Spleen (tissue), 11 donors: ENCODE results near the gene AMBRA1. TPM values are rescaled to one million over a fixed set of nuclear protein-coding genes. Genes with fewer than 3 reads are reported as not detected.
"Not testable (repeated sequence)": the region's sequence is repeated elsewhere in the genome, so short reads cannot be mapped to it uniquely, and the experiment has no call there.

ENCODE experiments used
- DNase-seq: peaks from one replicate; pipeline ENCODE4 v3.0.0-alpha.2; 2020
- H3K27ac ChIP-seq, 8 donors: fragments of 200-600 bp; sonication (generic) in 7 of 8; 1 replicate in 4 of 8; 2 replicates in 4 of 8; pipeline versions ENCODE4 v1.5.0 to v1.8.0; 2016 to 2021; ENCODE audit warnings: inconsistent platforms in 4 of 8, mild to moderate bottlenecking in 4 of 8, moderate library complexity in 1 of 8
- H3K27me3 ChIP-seq, 7 donors: fragments of 200-600 bp; sonication (generic) in 6 of 7; replicated peaks in 1 of 7; 1 replicate in 4 of 7; 2 replicates in 3 of 7; pipeline versions ENCODE4 v1.5.0 to v1.8.0; 2016 to 2021; ENCODE audit warnings: inconsistent platforms in 3 of 7, mild to moderate bottlenecking in 1 of 7
- H3K36me3 ChIP-seq, 6 donors: fragments of 200-600 bp; sonication (generic) in 5 of 6; 1 replicate in 4 of 6; 2 replicates in 2 of 6; pipeline versions ENCODE4 v1.5.0 to v1.8.0; 2016 to 2021; ENCODE audit warnings: inconsistent platforms in 2 of 6
- H3K4me1 ChIP-seq, 6 donors: fragments of 200-600 bp; sonication (generic) in 5 of 6; 1 replicate in 3 of 6; 2 replicates in 3 of 6; pipeline versions ENCODE4 v1.5.0 to v1.8.0; 2016 to 2021; ENCODE audit warnings: inconsistent platforms in 3 of 6
- H3K4me3 ChIP-seq, 8 donors: fragments of 200-600 bp; sonication (generic) in 7 of 8; 1 replicate in 4 of 8; 2 replicates in 4 of 8; pipeline versions ENCODE4 v1.5.0 to v1.8.0; 2016 to 2021; ENCODE audit warnings: inconsistent platforms in 4 of 8, mild to moderate bottlenecking in 4 of 8, moderate library complexity in 2 of 8
- H3K9me3 ChIP-seq, 8 donors: fragments of 200-600 bp; sonication (generic) in 7 of 8; 1 replicate in 4 of 8; 2 replicates in 4 of 8; pipeline versions ENCODE4 v1.5.0 to v1.8.0; 2016 to 2021; ENCODE audit warnings: inconsistent platforms in 4 of 8
- CTCF ChIP-seq, 11 experiments: fragments of 200-600 bp in 7 of 11; fragments of 450-650 bp in 4 of 11; sonication (generic) in 4 of 11; IDR thresholded peaks in 8 of 11; conservative IDR thresholded peaks in 3 of 11; 1 replicate in 7 of 11; 2 replicates in 4 of 11; pipeline versions ENCODE4 v1.4.0 to v1.8.0; 2016 to 2021; ENCODE audit warnings: antibody characterized with exemption in 11 of 11, inconsistent platforms in 4 of 11, mild to moderate bottlenecking in 1 of 11
- POLR2AphosphoS5 ChIP-seq, 3 donors: sonication (generic); formaldehyde crosslinking; IDR thresholded peaks; one replicate each; pipeline ENCODE4 v1.5.1; 2017; ENCODE audit warnings: antibody characterized with exemption in 3 of 3
- WGBS, 5 donors: extraction: QIAGEN DNeasy Blood & Tissue Kit in 3 of 5; methylation state at CpG; one replicate each; pipeline versions ENCODE4 v1.1.5 to v1.1.7; 2013 to 2018; 5-methylcytosine and 5-hydroxymethylcytosine counted together
- intact Hi-C: fragments of 100-400 bp; cut with DNase I; formaldehyde crosslinking; loops from one replicate; pipeline ENCODE4 v1.15.0; 2023; ENCODE audit warnings: low total_unique reads
- polyA plus RNA-seq, 3 donors: library from polyadenylated mRNA; stranded (reverse); fragments of 200-250 nt; gene quantifications; one replicate each; pipeline ENCODE4 v1.2.1, GENCODE V29; 2013
- total RNA-seq, 7 donors: library from RNA; depleted of rRNA in 3 of 7; stranded (reverse); fragments of >200 nt in 3 of 7; fragmentation: NEBNext Ultra II Directional in 4 of 7; extraction: Animal tissue kit (Norgen Biotek cat#: 25700) in 4 of 7; gene quantifications; one replicate each; pipeline versions ENCODE4 v1.1.0 to v1.2.1, GENCODE V29; 2016 to 2021
- donor health status: healthy with polysubstance abuse.
- donor health status: DM: no; HTN: no; CAD: no; lungs with moderate emphysema.
- donor health status: DM: no; HTN: no; CAD: no.
- donor health status: Bipolar disorder and iron deficiency.
- donor health status: healthy.
- donor health status: DM: no; HTN: no; CAD: no.
- donor health status: DM: yes; HTN: yes; CAD: no.

The AMBRA1 gene
- total and polyA plus RNA-seq, 10 donors: 3.6 to 54.6 (median 37.7) TPM

- intact Hi-C loops: loop anchor here (10.0 kb wide), 1 partner anchor 214 kb away; the partner anchor contains the start of gene AMBRA1
- H3K4me3 ChIP-seq: peak overlapping the region; percentile 58 to 85 (median 63)
- H3K27ac ChIP-seq: peak overlapping the region; percentile 60 to 85 (median 82)
- peaks cover 7 to 69% (median 37%) of the 10 kb centered on the region in 6 donors for H3K4me1 ChIP-seq
- H3K36me3 ChIP-seq: peaks cover 4 to 40% (median 24%) of the 10 kb centered on the region in 6 donors
- 0 to 1% (median 1%) methylated on average over 28 to 45 of the region's 45 CpGs for WGBS, 5 donors
- no peaks in the 10 kb centered on the region for H3K9me3 ChIP-seq
- DNase-seq: peak; percentile 92
- H3K27me3 ChIP-seq: peaks cover 0 to 49% (median 14%) of the 10 kb centered on the region in 7 donors
- TF ChIP-seq POLR2AphosphoS5 (IDR thresholded peaks at IDR 0.05) (peak; percentile 52 to 80 (median 67)), CTCF (IDR thresholded peaks at IDR 0.05 in 8 of 11, conservative IDR thresholded peaks at IDR 0.05 in 3 of 11) (no peak)
These were observed 213.3 kb downstream of the AMBRA1 start for GRCh38 chr11:46380340-46381047.

GRCh38 chr11:46379482-46380293 is 214.1 kb downstream of the AMBRA1 start:
- peaks cover 0 to 40% (median 14%) of the 10 kb centered on the region in 7 donors for H3K27me3 ChIP-seq
- 43 to 83% (median 73%) methylated on average over 8 to 35 of the region's 36 CpGs for WGBS, 5 donors
- peak overlapping the region; percentile 60 to 85 (median 82) for H3K27ac ChIP-seq
- peaks cover 4 to 44% (median 32%) of the 10 kb centered on the region in 6 donors for H3K36me3 ChIP-seq
- not testable (repeated sequence) for H3K9me3 ChIP-seq
- peak overlapping the region in 4 of 8 donors; percentile 58 to 85 (median 68) for H3K4me3 ChIP-seq
- TF ChIP-seq POLR2AphosphoS5 (IDR thresholded peaks at IDR 0.05): peak; percentile 30 to 76 (median 31)
- H3K4me1 ChIP-seq: peaks cover 7 to 63% (median 37%) of the 10 kb centered on the region in 6 donors
- DNase-seq: peak; percentile 83
- intact Hi-C loops: loop anchor here (10.0 kb wide), 1 partner anchor 215 kb away; the partner anchor contains the start of gene AMBRA1

GRCh38 chr11:46378811-46379481 is 214.9 kb downstream of the AMBRA1 start:
- Histone ChIP-seq H3K9me3 (no peaks in the 10 kb centered on the region), H3K27ac (peak overlapping the region in 7 of 8 donors; percentile 13 to 85 (median 82))
- peak; percentile 75 for DNase-seq

More at GRCh38 chr11:46378811-46379481, 214.9 kb downstream of the AMBRA1 start:
- H3K4me3 ChIP-seq: no peak overlapping the region
- peaks cover 4 to 51% (median 40%) of the 10 kb centered on the region in 6 donors for H3K36me3 ChIP-seq
- peaks cover 7 to 56% (median 37%) of the 10 kb centered on the region in 6 donors for H3K4me1 ChIP-seq
- peaks cover 0 to 33% (median 14%) of the 10 kb centered on the region in 7 donors for H3K27me3 ChIP-seq
- TF ChIP-seq CTCF (IDR thresholded peaks at IDR 0.05 in 8 of 11, conservative IDR thresholded peaks at IDR 0.05 in 3 of 11) (no peak), POLR2AphosphoS5 (IDR thresholded peaks at IDR 0.05) (peak in 2 of 3 donors; percentile 36 to 75)
- WGBS, 5 donors: 59 to 81% (median 69%) methylated on average over 10 to 20 of the region's 20 CpGs
- intact Hi-C loops: no loop called here
